Fibroblast of skin of left biceps (primary cell): ENCODE measurements around the gene PCOLCE2.
A peak's percentile ranks its signal among the peaks of the same experiment; 100 is the strongest.

Source experiments
- DNase-seq, 2 experiments: peaks; one replicate each; pipeline ENCODE4 v3.0.0-alpha.2; 2013; ENCODE audit warnings: low read depth in 2 of 2

Gene PCOLCE2

DNA sequence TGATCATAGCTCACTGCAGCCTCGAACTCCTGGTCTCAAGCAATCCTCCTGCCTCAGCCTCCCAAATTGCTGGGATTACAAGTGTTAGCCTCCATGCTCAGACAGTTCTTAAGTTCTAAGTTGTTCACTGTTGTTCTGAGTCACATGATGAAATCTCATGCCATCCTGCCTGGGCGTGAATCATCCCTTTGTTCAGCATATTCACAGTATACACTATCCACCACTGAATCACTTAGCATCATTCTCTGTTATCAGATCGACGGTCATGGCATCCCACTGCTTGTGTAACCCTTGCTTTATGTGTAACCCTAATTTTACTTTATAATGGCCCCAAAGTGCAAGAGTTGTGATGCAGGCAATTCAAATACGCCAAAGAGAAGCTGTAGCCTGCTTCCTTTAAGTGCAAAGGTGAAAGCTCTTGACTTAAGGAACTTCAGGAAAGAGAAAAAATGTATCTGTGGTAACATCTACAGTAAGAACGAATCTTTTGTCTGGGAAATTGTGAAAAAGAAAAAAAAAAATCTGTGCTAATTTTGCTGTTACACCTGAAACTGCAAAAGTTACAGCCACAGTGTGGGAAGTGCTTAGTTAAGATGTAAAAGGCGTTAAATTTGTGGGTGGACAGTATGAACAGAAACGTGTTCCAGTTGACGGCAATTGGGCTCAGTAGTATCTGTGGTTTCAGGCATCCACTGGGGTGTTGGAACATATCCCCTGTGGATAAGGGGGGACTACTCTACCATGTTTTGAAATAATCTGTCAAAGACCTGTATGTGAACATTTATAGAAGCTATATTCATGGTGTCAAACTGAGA, 80.6 kb downstream of the PCOLCE2 start:
- DNase-seq, result peak; percentile 4 to 15

DNA sequence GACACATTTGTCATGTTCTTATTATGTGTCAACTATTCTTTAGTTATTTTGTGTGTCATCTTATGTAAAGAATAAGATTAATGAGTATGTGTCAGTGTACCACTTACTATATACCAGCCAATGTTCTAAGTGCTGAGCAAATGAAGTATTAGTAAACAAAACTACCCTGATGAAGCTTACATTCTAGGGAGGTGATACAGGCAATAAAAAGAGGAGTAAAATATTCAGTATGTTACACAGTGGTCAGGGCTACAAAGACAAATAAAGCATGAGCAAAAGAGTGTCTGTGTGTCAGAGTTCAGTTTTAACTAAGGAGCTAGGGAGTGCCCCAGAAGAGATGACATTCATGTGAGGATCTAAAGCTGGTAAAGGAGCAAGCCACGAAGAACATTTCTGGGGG, 86.0 kb downstream of the PCOLCE2 start:
- DNase-seq, result no peak

GRCh38 chr3:142801746-142802145, 87.1 kb downstream of the PCOLCE2 start:
- DNase-seq, result no peak

GRCh38 chr3:142796823-142797222, 92.1 kb downstream of the PCOLCE2 start:
- no peak for DNase-seq

DNA sequence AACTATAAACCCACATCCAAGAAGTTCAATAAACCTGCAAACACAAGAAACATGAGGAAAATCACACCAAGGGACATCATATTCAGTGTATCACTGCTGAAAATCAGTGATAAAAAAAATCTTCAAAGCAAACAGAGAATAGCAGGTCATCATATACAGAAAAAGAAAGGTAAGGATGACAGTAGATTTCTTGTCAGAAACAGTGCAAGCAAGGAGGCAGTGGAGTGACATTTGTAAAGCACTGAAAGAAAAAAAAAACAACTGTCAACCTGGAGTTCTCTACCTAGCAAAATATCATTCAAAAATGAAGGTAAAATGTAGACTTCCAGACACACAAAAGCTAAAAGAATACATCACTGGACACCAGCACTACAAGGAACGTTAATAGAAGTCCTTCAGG, 93.6 kb downstream of the PCOLCE2 start:
- no peak for DNase-seq

- DNase-seq, result no peak
Measured at GRCh38 chr3:142794508-142794907, 94.4 kb downstream of the PCOLCE2 start.

- DNase-seq, result no peak
Measured at GRCh38 chr3:142787719-142788118, 101.2 kb downstream of the PCOLCE2 start.

GRCh38 chr3:142785996-142786395, 102.9 kb downstream of the PCOLCE2 start:
- no peak for DNase-seq

GRCh38 chr3:142784228-142784627, 104.7 kb downstream of the PCOLCE2 start:
- no peak for DNase-seq

DNA sequence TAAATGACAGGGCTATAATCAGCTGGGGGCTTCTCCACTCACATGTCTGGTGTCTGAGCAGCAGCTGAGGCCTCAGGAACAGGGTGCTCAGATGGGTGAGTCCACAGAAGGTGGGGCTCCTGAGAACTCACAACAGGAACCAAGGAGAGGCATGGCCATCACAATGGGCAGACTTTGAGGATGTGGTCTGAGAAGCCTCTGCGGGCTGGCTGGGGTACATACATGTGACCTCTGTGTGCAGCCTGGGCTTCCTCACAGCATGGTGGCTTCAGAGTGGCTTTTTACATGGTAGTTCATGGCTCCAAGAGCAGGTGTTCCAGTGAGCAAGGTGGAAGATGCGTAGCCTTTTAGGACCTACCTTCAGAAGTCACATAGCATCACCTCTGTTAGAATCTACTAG, 106.3 kb downstream of the PCOLCE2 start:
- no peak for DNase-seq

DNA sequence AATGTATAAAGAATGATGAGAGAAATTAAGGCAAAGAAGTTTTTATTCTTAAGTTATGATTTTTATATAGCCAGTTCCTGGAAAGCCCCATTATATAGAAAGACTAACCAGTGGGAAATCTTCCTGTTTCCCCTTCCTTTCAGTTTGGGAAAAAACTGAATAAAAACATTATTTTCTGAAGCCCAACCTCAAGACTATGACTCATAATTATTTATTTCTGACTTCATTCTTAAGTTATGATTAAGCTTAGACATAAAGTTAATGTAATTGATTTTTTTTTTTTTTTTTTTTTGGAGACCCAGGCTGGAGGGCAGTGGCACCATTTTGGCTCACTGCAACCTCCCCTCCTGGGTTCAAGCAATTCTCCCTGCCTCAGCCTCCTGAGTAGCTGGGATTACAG, 109.3 kb downstream of the PCOLCE2 start:
- DNase-seq, result peak in 1 of 2 experiments; percentile 0

GRCh38 chr3:142778541-142778940, 110.3 kb downstream of the PCOLCE2 start:
- no peak for DNase-seq

DNA sequence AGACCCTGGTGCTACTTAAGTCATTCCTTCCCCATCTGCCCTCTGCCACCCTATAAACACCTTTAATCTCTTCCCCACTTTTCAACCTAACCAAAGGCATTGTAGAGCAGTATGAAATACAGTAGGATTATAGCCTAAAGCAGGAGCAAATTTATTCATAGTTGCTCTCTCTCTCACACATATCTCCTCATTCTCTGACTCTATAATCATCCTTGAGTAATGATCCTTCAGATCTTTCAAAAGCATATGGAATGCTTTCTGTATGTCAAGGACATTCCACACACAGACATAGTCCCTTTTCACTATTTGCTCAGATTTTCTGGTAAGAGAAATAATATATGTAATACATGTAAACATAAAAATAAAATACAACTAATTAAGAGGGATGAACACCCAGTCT, 111.0 kb downstream of the PCOLCE2 start:
- no peak for DNase-seq

DNA sequence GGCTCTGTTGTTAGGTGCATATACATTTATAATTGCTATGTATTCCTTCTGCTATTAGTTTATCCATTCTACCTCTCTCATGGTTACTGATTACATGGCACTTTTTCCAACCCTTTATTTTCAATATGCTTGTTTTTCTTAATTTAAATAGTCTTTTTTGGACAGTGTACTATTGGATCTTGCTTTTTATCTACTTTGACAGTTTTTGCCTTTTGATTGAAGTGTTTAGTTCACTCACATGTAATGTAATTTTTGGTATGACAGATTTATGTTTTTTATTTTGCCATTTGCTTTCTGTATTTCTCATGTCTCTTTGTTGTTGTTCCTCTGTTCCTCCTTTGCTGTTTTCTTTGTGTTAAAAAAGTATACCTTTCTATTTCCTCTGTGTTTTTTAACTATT, 120.5 kb downstream of the PCOLCE2 start:
- DNase-seq, result no peak
